ENCODE data around the gene OR1L6. TPM values are rescaled to one million over a fixed set of nuclear protein-coding genes. Genes with fewer than 3 reads are reported as not detected.

Gene OR1L6
- total RNA-seq = not detected in 2 replicates

GRCh38 chr9:122742003-122742402, at the start of gene OR1L6:
Gene OR1L6, plus strand, starts transcription at chr9:122742303. Its CDS starts 7,545 bp downstream, at chr9:122749848.

GRCh38 chr9:122723690-122724089, 18.4 kb upstream of the OR1L6 start, which contains the start of gene OR1L4:
Gene OR1L4, plus strand, starts transcription at chr9:122723990. Its CDS starts 0 bp downstream, at chr9:122723990.

GRCh38 chr9:122788831-122789230, 46.7 kb downstream of the OR1L6 start, which contains the start of gene OR5C1:
Gene OR5C1, plus strand, starts transcription at chr9:122788933. Its CDS starts 0 bp downstream, at chr9:122788933.

Other genes starting within 250 kb of the OR1L6 start
- not detected in 2 replicates for gene OR1J2, start 231.5 kb upstream of the OR1L6 start, total RNA-seq
- not detected in 2 replicates for gene OR1J4, start 223.2 kb upstream of the OR1L6 start, total RNA-seq
- not detected in 2 replicates for gene OR1N1, start 215.0 kb upstream of the OR1L6 start, total RNA-seq
- not detected in 2 replicates for gene OR1N2, start 189.2 kb upstream of the OR1L6 start, total RNA-seq
- gene OR1L8, start 158.9 kb upstream of the OR1L6 start, total RNA-seq = under 0.01 and 0.22 TPM in 2 replicates
- not detected in 2 replicates for gene OR1Q1, start 127.6 kb upstream of the OR1L6 start, total RNA-seq
- 0.14 TPM in 1 of 2 replicates, not detected in the other for gene OR1B1, start 84.7 kb upstream of the OR1L6 start, total RNA-seq
- gene OR1L1, start 80.6 kb upstream of the OR1L6 start, total RNA-seq = not detected in 2 replicates
- not detected in 2 replicates for gene OR1L3, start 67.2 kb upstream of the OR1L6 start, total RNA-seq
- gene OR1L4, start 18.3 kb upstream of the OR1L6 start, total RNA-seq = not detected in 2 replicates
- gene OR5C1, start 46.6 kb downstream of the OR1L6 start, total RNA-seq = not detected in 2 replicates
- gene OR1K1, start 57.8 kb downstream of the OR1L6 start, total RNA-seq = not detected in 2 replicates
- gene PDCL, start 86.3 kb downstream of the OR1L6 start, total RNA-seq = 46.6 and 53.5 TPM in 2 replicates
- 77.5 and 85.1 TPM in 2 replicates for gene RC3H2, start 163.1 kb downstream of the OR1L6 start, total RNA-seq
- gene ZBTB6, start 171.0 kb downstream of the OR1L6 start, total RNA-seq = 13.2 and 16.5 TPM in 2 replicates
- 6.0 and 6.3 TPM in 2 replicates for gene ZBTB26, start 189.2 kb downstream of the OR1L6 start, total RNA-seq
- gene RABGAP1, start 198.7 kb downstream of the OR1L6 start, total RNA-seq = 57.8 and 58.8 TPM in 2 replicates

Measured in thoracic aorta endothelial cell (primary cell).